HepG2 (cell line): ENCODE measurements around the gene PARP3. TPM values are rescaled to one million over a fixed set of nuclear protein-coding genes. Genes with fewer than 3 reads are reported as not detected.
A peak's percentile ranks its signal among the peaks of the same experiment; 100 is the strongest.

Source experiments
- CC2D1A ChIP-seq: sonication (generic); formaldehyde crosslinking; IDR thresholded peaks from 2 replicates; pipeline ENCODE4 v1.8.1; 2023; ENCODE audit warnings: mild to moderate bottlenecking, missing genetic modification reagents
- CENPT ChIP-seq: sonication (generic); formaldehyde crosslinking; IDR thresholded peaks from 2 replicates; pipeline ENCODE4 v1.8.0; 2022; ENCODE audit warnings: low read depth, mild to moderate bottlenecking, moderate library complexity, missing genetic modification reagents
- EP300 ChIP-seq, 3 experiments: sonication (generic) in 1 of 3; formaldehyde crosslinking in 1 of 3; IDR thresholded peaks; 2 replicates each; pipeline versions ENCODE4 v1.5.1 to v1.6.1; 2011 to 2020; ENCODE audit warnings: low read depth in 2 of 3, low read length in 2 of 3, borderline replicate concordance in 1 of 3, improper control_type of control experiment in 1 of 3, mild to moderate bottlenecking in 1 of 3, missing genetic modification reagents in 1 of 3, moderate library complexity in 1 of 3
- FOXJ3 ChIP-seq: sonication (generic); formaldehyde crosslinking; IDR thresholded peaks from 2 replicates; pipeline ENCODE4 v1.4.0; 2020; ENCODE audit warnings: missing genetic modification reagents, mild to moderate bottlenecking, borderline replicate concordance
- HNRNPK ChIP-seq: fragments of 200-400 bp; formaldehyde crosslinking; IDR thresholded peaks from 2 replicates; pipeline ENCODE4 v1.6.1; 2018; ENCODE audit warnings: low read length, low read depth, moderate library complexity, mild to moderate bottlenecking; ENCODE audit not compliant: poor library complexity, severe bottlenecking
- HNRNPUL1 ChIP-seq: fragments of 200-400 bp; formaldehyde crosslinking; IDR thresholded peaks from 2 replicates; pipeline ENCODE4 v1.6.1; 2017; ENCODE audit warnings: low read depth, mild to moderate bottlenecking, low read length, moderate library complexity
- NR2F6 ChIP-seq, 2 experiments: IDR thresholded peaks; 2 replicates each; pipeline ENCODE4 v1.6.1; 2016; ENCODE audit warnings: antibody characterized with exemption in 1 of 2, mild to moderate bottlenecking in 1 of 2
- ONECUT2 ChIP-seq: sonication (generic); formaldehyde crosslinking; IDR thresholded peaks from 2 replicates; pipeline ENCODE4 v1.4.0; 2020; ENCODE audit warnings: missing genetic modification reagents
- POLR2A ChIP-seq, 2 experiments: IDR thresholded peaks; 2 replicates each; pipeline ENCODE4 v1.6.1; 2011; ENCODE audit warnings: low read depth in 2 of 2, low read length in 2 of 2, mild to moderate bottlenecking in 1 of 2, moderate library complexity in 1 of 2; ENCODE audit not compliant: insufficient read depth in 1 of 2
- RAD51 ChIP-seq: fragments of 450-650 bp; IDR thresholded peaks from 2 replicates; pipeline ENCODE4 v1.6.1; 2016; ENCODE audit warnings: borderline replicate concordance
- RERE ChIP-seq: IDR thresholded peaks from 2 replicates; pipeline ENCODE4 v1.6.1; 2016; ENCODE audit warnings: low read depth, missing genetic modification reagents, missing compliant biosample characterization
- SMAD1 ChIP-seq: sonication (generic); formaldehyde crosslinking; IDR thresholded peaks from 2 replicates; pipeline ENCODE4 v1.4.0; 2020; ENCODE audit warnings: missing genetic modification reagents, low read depth, mild to moderate bottlenecking, borderline replicate concordance
- SMAD3 ChIP-seq: sonication (generic); formaldehyde crosslinking; IDR thresholded peaks from 2 replicates; pipeline ENCODE4 v1.4.0; 2020; ENCODE audit warnings: missing genetic modification reagents
- SP5 ChIP-seq: IDR thresholded peaks from 2 replicates; pipeline ENCODE4 v1.6.1; 2016; ENCODE audit warnings: low read depth, borderline replicate concordance
- SRSF9 ChIP-seq: fragments of 200-400 bp; formaldehyde crosslinking; IDR thresholded peaks from 2 replicates; pipeline ENCODE4 v1.6.1; 2018; ENCODE audit warnings: borderline replicate concordance, mild to moderate bottlenecking, low read depth, low read length; ENCODE audit not compliant: insufficient read depth, poor library complexity, severe bottlenecking
- ZNF256 ChIP-seq: sonication (generic); formaldehyde crosslinking; conservative IDR thresholded peaks from 2 replicates; pipeline ENCODE4 v1.4.0; 2020; ENCODE audit warnings: missing genetic modification reagents
- ZNF331 ChIP-seq: sonication (generic); formaldehyde crosslinking; IDR thresholded peaks from 2 replicates; pipeline ENCODE4 v1.4.0; 2020; ENCODE audit warnings: missing genetic modification reagents
- ZNF557 ChIP-seq: sonication (generic); formaldehyde crosslinking; IDR thresholded peaks from 2 replicates; pipeline ENCODE4 v1.4.0; 2020; ENCODE audit warnings: missing genetic modification reagents
- ZNF761 ChIP-seq: sonication (generic); formaldehyde crosslinking; conservative IDR thresholded peaks from 2 replicates; pipeline ENCODE4 v1.4.0; 2020; ENCODE audit warnings: mild to moderate bottlenecking, missing genetic modification reagents
- polyA plus RNA-seq, 8 experiments: library from polyadenylated mRNA; depleted of rRNA in 3 of 8; stranded (reverse) in 7 of 8; unstranded in 1 of 8; fragments of >200 nt; fragmentation: Illumina TruSeq in 4 of 8; extraction: Trizol in 4 of 8; gene quantifications; 2 replicates each; pipeline versions ENCODE4 v1.2.1 to v1.2.3, GENCODE V29; 2011 to 2016; ENCODE audit warnings: low read depth in 4 of 8, missing spikeins in 1 of 8, mixed read lengths in 1 of 8; ENCODE audit not compliant: insufficient read depth in 1 of 8
- total RNA-seq, 5 experiments: library from RNA; depleted of rRNA; stranded (reverse); fragments of >200 nt; fragmentation: Illumina TruSeq; extraction: Trizol; gene quantifications; 2 replicates each; pipeline ENCODE4 v1.2.3, GENCODE V29; 2016; ENCODE audit warnings: low read depth in 1 of 5
- TF ChIP-seq, protein P1 (sequence below): sonication (generic); formaldehyde crosslinking; IDR thresholded peaks from 2 replicates; pipeline ENCODE4 v1.5.0; 2020; ENCODE audit warnings: missing genetic modification reagents
- TF ChIP-seq, protein P2 (sequence below): sonication (generic); formaldehyde crosslinking; IDR thresholded peaks from 2 replicates; pipeline ENCODE4 v1.5.1; 2020; ENCODE audit warnings: mild to moderate bottlenecking, moderate library complexity, missing genetic modification reagents

Gene PARP3
- total and polyA plus RNA-seq, 2 of the 13 experiments (the other 11 are each of a cell fraction or from before 2014, with no cell fraction given), result 11.2 to 21.5 TPM

DNA sequence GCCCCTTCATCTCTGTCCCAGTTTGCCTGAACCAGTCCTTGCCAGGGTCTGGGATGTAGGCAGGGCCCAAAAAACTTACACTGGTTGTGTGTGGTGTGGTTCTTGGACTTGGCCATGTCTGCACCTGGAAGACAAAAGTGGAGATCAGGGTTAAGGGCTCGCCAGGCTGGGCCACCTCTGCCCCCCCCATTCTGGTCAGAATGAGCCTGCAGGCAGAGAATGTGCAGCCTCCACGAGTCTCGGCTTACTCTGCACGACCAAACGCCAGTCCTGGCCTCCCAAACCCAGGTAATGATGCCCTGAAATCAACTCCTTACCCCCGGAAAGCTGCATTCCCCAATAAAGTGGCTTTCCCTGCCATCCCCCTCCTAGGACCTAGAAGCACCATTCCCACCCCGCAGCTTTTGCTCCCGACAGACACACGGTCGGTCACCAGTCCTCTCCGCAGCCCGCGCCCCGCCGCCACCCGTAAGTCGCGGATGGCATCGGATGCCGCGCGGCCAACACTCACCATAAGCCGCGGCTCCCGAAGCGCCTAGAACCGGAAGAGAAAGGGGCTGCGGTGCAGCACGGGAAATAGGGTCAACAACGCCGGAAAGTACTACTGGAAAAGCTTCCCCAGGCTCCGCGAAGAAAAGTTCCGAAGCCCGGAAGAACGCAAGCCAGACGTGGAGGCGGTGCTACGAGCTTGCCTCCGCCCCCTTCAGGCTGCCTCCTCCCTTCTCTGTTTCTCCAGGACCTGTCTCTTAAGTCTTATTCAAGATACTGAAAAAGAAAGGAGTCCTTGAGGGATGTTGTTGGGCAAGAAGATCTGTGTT lies 53.4 kb downstream of the PARP3 start, which contains the start of gene RPL29 (continued):
- TF ChIP-seq RERE (CRISPR knock-in tag) (0 out of 2 replicates have a peak, but pooled peaks have one; percentile 35), HNRNPK (no peak), ZNF557 (CRISPR knock-in tag) (peak; percentile 77; the same call in 1 of the 2 replicates), ZNF761 (peak; percentile 91), ZNF256 (CRISPR knock-in tag) (peak; percentile 81; the same call in 1 of the 2 replicates), ZNF331 (peak; percentile 83), POLR2A (IDR thresholded peaks at IDR 0.05; ENCODE audit: insufficient read depth in 1 of 2, low read depth in 2 of 2, low read length in 2 of 2) (peak; percentile 94 to 95), SRSF9 (no peak), FOXJ3 (CRISPR knock-in tag) (peak; percentile 66; the same call in 1 of the 2 replicates), ONECUT2 (no peak), SMAD1 (no peak), SP5 (CRISPR knock-in tag) (peak; percentile 13; the same call in 1 of the 2 replicates), RAD51 (no peak), CENPT (CRISPR knock-in tag) (0 out of 2 replicates have a peak, but pooled peaks have one; percentile 47), CC2D1A (no peak), HNRNPUL1 (no peak), EP300 (IDR thresholded peaks at IDR 0.05; ENCODE audit: low read depth in 2 of 2, low read length in 2 of 2) (peak; percentile 32 to 50; a peak in 2 of 4 replicates), EP300 (CRISPR knock-in tag; IDR thresholded peaks at IDR 0.05; ENCODE audit: borderline replicate concordance) (peak; percentile 61; the same call in 1 of the 2 replicates), NR2F6 (IDR thresholded peaks at IDR 0.05) (peak; percentile 54; the same call in 1 of the 2 replicates), NR2F6 (CRISPR knock-in tag; IDR thresholded peaks at IDR 0.05) (peak; percentile 62), SMAD3 (no peak)
- TF ChIP-seq, protein P1, sequence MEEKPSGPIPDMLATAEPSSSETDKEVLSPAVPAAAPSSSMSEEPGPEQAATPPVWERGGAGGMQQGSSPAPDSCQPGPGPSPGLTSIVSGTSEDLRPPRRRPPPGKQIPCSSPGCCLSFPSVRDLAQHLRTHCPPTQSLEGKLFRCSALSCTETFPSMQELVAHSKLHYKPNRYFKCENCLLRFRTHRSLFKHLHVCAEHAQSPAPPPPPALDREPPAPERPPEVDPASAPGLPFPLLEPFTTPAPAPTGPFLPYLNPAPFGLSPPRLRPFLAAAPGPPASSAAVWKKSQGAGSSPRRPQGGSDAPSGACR (CRISPR knock-in tag), result peak; percentile 94
- TF ChIP-seq, protein P2, sequence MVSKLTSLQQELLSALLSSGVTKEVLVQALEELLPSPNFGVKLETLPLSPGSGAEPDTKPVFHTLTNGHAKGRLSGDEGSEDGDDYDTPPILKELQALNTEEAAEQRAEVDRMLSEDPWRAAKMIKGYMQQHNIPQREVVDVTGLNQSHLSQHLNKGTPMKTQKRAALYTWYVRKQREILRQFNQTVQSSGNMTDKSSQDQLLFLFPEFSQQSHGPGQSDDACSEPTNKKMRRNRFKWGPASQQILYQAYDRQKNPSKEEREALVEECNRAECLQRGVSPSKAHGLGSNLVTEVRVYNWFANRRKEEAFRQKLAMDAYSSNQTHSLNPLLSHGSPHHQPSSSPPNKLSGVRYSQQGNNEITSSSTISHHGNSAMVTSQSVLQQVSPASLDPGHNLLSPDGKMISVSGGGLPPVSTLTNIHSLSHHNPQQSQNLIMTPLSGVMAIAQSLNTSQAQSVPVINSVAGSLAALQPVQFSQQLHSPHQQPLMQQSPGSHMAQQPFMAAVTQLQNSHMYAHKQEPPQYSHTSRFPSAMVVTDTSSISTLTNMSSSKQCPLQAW (CRISPR knock-in tag), result peak; percentile 90
